Activated effector memory CD4-positive, alpha-beta T cell treated with anti-CD3 and anti-CD28 coated beads, Interleukin-2, amount 50 U/mL, for 16 hours (primary cell): ENCODE results near the gene NEGR1.

Source experiments
- DNase-seq: peaks from one replicate; pipeline ENCODE4 v3.0.0-alpha.2; 2020

Gene NEGR1

GRCh38 chr1:71603044-71603776 is 679.1 kb downstream of the NEGR1 start:
- DNase-seq = no peak

GRCh38 chr1:71600023-71600422 is 682.3 kb downstream of the NEGR1 start:
- DNase-seq = no peak

GRCh38 chr1:71599306-71599705 is 683.0 kb downstream of the NEGR1 start:
- DNase-seq = no peak

GRCh38 chr1:71593523-71593922 is 688.8 kb downstream of the NEGR1 start:
- DNase-seq = no peak

GRCh38 chr1:71592646-71593274 is 689.6 kb downstream of the NEGR1 start:
- DNase-seq = no peak

GRCh38 chr1:71589005-71589404 is 693.3 kb downstream of the NEGR1 start:
- no peak for DNase-seq

- DNase-seq = no peak
These were observed 694.4 kb downstream of the NEGR1 start for GRCh38 chr1:71587961-71588360.

- no peak for DNase-seq
These were observed 696.3 kb downstream of the NEGR1 start for GRCh38 chr1:71586030-71586429.

GRCh38 chr1:71583756-71584155 is 698.6 kb downstream of the NEGR1 start:
- no peak for DNase-seq

GRCh38 chr1:71582673-71583072 is 699.7 kb downstream of the NEGR1 start:
- no peak for DNase-seq

- no peak for DNase-seq
These were observed 704.7 kb downstream of the NEGR1 start for GRCh38 chr1:71577451-71578131.

GRCh38 chr1:71572038-71572437 is 710.3 kb downstream of the NEGR1 start:
- no peak for DNase-seq

GRCh38 chr1:71566413-71566812 is 715.9 kb downstream of the NEGR1 start:
- DNase-seq = no peak

- DNase-seq = no peak
These were observed 716.5 kb downstream of the NEGR1 start for GRCh38 chr1:71565831-71566230.

GRCh38 chr1:71565262-71565661 is 717.1 kb downstream of the NEGR1 start:
- no peak for DNase-seq

GRCh38 chr1:71562298-71562697 is 720.0 kb downstream of the NEGR1 start:
- DNase-seq = no peak

- DNase-seq = no peak
These were observed 720.6 kb downstream of the NEGR1 start for GRCh38 chr1:71561729-71562128.

GRCh38 chr1:71561206-71561605 is 721.1 kb downstream of the NEGR1 start:
- no peak for DNase-seq

- DNase-seq = no peak
These were observed 722.5 kb downstream of the NEGR1 start for GRCh38 chr1:71559880-71560279.

- DNase-seq = no peak
These were observed 725.2 kb downstream of the NEGR1 start for GRCh38 chr1:71557138-71557537.

GRCh38 chr1:71548398-71548890 is 733.9 kb downstream of the NEGR1 start:
- DNase-seq = no peak

GRCh38 chr1:71542155-71542554 is 740.2 kb downstream of the NEGR1 start:
- DNase-seq = no peak

- DNase-seq = no peak
These were observed 748.4 kb downstream of the NEGR1 start for GRCh38 chr1:71533950-71534349.

GRCh38 chr1:71532343-71532742 is 750.0 kb downstream of the NEGR1 start:
- DNase-seq = no peak
